ENCODE measurements around the gene ZNF605.
A peak's percentile ranks its signal among the peaks of the same experiment; 100 is the strongest.

ZNF605 gene

DNA sequence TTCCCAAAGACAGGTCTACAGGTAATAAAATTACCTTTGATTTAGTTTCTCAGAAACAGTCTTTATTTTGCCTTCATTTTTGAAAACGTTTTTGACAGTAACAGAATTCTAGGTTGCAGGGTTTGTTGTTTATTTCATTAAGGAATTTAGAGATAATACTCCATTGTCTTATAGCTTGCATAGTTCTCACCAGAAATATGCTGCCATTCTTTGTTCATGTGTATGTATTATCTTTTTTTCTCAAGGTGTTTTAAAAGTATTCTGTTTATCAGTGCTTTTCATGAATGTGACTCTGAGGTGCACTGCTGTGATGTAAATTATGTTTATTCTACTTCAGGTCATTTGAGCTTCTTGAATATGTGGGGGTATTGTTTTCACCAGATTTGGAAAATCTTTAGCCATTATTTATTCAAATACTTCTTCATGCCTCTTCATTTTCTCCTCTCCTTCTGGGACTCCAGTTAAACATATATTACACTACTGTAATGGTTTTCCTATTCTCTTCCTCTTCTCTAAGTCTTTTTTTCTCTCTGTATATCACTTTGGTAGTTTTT, 32.7 kb downstream of the ZNF605 start:
- Histone ChIP-seq H3K4me2 (no peak overlapping the region), H3K4me1 (ENCODE audit: low read depth, poor library complexity, severe bottlenecking) (no peaks in the 10 kb centered on the region), H2AFZ (ENCODE audit: low read depth) (no peak overlapping the region), H3K4me3 (IDR thresholded peaks at IDR 0.05; ENCODE audit: insufficient read depth, low read depth, low read length) (no peak overlapping the region), H3K36me3 (ENCODE audit: insufficient read depth) (no peaks in the 10 kb centered on the region), H3K9ac (no peak overlapping the region), H3K27me3 (ENCODE audit: insufficient read depth, low read depth) (no peaks in the 10 kb centered on the region), H3K27ac (no peak overlapping the region), H4K20me1 (ENCODE audit: insufficient read depth) (no peaks in the 10 kb centered on the region), H3K79me2 (ENCODE audit: insufficient read depth, low read depth) (no peaks in the 10 kb centered on the region)
- TF ChIP-seq CTCF (conservative IDR thresholded peaks at IDR 0.05; ENCODE audit: low read depth, low read length) = no peak

- no peak overlapping the region for H2AFZ ChIP-seq (ENCODE audit: low read depth)
- TF ChIP-seq CTCF (conservative IDR thresholded peaks at IDR 0.05; ENCODE audit: low read depth, low read length) = no peak
- no peaks in the 10 kb centered on the region for H3K79me2 ChIP-seq (ENCODE audit: insufficient read depth, low read depth)
- no peaks in the 10 kb centered on the region for H3K4me1 ChIP-seq (ENCODE audit: low read depth, poor library complexity, severe bottlenecking)
- H3K36me3 ChIP-seq (ENCODE audit: insufficient read depth) = no peaks in the 10 kb centered on the region
- H3K27me3 ChIP-seq (ENCODE audit: insufficient read depth, low read depth) = no peaks in the 10 kb centered on the region
- H3K4me3 ChIP-seq (IDR thresholded peaks at IDR 0.05; ENCODE audit: insufficient read depth, low read depth, low read length) = no peak overlapping the region
- no peak overlapping the region for H3K9ac ChIP-seq
- H3K4me2 ChIP-seq = no peak overlapping the region
- no peak overlapping the region for H3K27ac ChIP-seq
- no peaks in the 10 kb centered on the region for H4K20me1 ChIP-seq (ENCODE audit: insufficient read depth)
These were observed 33.4 kb downstream of the ZNF605 start for GRCh38 chr12:132922676-132923075.

DNA sequence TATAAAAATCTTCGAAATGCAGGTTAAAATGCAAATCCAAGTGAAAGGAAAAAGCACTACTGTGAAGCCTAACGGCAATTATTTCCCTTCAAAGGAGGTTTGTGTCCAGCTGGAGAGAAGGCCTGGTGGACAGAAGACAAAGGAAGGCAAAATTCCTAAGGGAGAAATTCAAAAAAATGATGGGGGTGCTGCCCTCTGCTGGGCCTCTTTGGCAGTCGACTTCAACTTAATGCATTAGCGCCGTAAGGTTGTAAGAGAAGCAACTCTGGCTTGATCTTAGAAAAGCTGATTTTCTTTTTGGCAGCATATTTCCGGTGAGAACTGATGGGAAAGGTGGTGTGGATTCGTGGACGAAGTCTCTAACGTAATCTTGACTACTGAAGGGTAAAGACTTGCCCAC, 34.4 kb downstream of the ZNF605 start:
- Histone ChIP-seq H3K27me3 (ENCODE audit: insufficient read depth, low read depth) (no peaks in the 10 kb centered on the region), H3K4me3 (IDR thresholded peaks at IDR 0.05; ENCODE audit: insufficient read depth, low read depth, low read length) (no peak overlapping the region), H3K4me2 (no peak overlapping the region), H3K79me2 (ENCODE audit: insufficient read depth, low read depth) (no peaks in the 10 kb centered on the region), H3K36me3 (ENCODE audit: insufficient read depth) (no peaks in the 10 kb centered on the region), H2AFZ (ENCODE audit: low read depth) (no peak overlapping the region), H4K20me1 (ENCODE audit: insufficient read depth) (no peaks in the 10 kb centered on the region), H3K9ac (no peak overlapping the region), H3K4me1 (ENCODE audit: low read depth, poor library complexity, severe bottlenecking) (no peaks in the 10 kb centered on the region), H3K27ac (no peak overlapping the region)
- peak; percentile 43; the same call in 1 of the 2 replicates for TF ChIP-seq CTCF (conservative IDR thresholded peaks at IDR 0.05; ENCODE audit: low read depth, low read length)

DNA sequence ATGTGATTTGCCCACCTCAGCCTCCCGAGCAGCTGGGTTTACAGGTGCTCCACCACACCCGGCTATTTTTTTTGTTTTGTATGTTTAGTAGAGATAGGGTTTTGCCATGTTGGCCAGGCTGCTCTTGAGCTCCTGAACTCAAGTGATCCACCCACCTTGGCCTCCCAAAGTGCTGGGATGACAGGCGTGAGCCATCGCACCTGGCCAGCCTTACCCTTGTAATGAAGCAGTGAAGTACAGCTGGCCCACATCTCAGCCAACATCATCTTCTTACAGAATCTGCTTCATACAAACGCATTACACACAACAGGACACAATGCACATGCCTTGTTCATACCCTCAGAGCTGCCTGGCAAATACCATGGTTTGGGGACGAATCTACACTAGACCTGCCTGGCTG, 37.4 kb downstream of the ZNF605 start:
- Histone ChIP-seq H4K20me1 (ENCODE audit: insufficient read depth) (no peaks in the 10 kb centered on the region), H3K36me3 (ENCODE audit: insufficient read depth) (no peaks in the 10 kb centered on the region), H2AFZ (ENCODE audit: low read depth) (no peak overlapping the region), H3K79me2 (ENCODE audit: insufficient read depth, low read depth) (no peaks in the 10 kb centered on the region), H3K4me1 (ENCODE audit: low read depth, poor library complexity, severe bottlenecking) (no peaks in the 10 kb centered on the region), H3K27me3 (ENCODE audit: insufficient read depth, low read depth) (no peaks in the 10 kb centered on the region), H3K4me3 (IDR thresholded peaks at IDR 0.05; ENCODE audit: insufficient read depth, low read depth, low read length) (no peak overlapping the region), H3K27ac (no peak overlapping the region), H3K9ac (no peak overlapping the region), H3K4me2 (no peak overlapping the region)
- no peak for TF ChIP-seq CTCF (conservative IDR thresholded peaks at IDR 0.05; ENCODE audit: low read depth, low read length)

Data from KMS-11 (cell line).